GM10266 (cell line): ENCODE results near the gene TPCN1.

ENCODE experiments used
- DNase-seq: peaks from one replicate; pipeline ENCODE4 v3.0.0; 2012; ENCODE audit errors: extremely low spot score
- TF ChIP-seq, protein P1 (sequence below): IDR thresholded peaks from 2 replicates; pipeline ENCODE4 v1.5.1; 2012; ENCODE audit warnings: mild to moderate bottlenecking, low read depth; ENCODE audit not compliant: control insufficient read depth, insufficient read depth; ENCODE audit errors: missing control alignments

Gene TPCN1

DNA sequence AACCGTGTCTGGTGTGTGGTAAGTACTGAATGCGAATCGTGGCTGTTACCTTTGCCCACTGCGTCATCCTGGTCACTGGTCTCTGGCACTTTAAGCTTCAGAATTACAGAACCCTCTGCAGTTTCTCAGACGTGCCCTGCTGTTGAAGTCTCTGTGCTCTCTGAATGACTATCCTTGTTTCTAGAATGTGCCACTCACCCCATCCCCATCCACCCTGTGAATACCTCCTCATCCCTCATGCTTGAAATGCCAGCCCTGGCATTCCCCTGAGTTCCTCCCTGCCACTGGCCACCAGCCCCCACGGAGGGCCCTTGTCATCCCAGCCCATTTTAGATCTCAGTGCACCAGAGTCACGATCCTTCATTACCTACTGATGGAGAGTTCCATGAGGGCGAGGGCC, 21.3 kb downstream of the TPCN1 start:
- TF ChIP-seq, protein P1, sequence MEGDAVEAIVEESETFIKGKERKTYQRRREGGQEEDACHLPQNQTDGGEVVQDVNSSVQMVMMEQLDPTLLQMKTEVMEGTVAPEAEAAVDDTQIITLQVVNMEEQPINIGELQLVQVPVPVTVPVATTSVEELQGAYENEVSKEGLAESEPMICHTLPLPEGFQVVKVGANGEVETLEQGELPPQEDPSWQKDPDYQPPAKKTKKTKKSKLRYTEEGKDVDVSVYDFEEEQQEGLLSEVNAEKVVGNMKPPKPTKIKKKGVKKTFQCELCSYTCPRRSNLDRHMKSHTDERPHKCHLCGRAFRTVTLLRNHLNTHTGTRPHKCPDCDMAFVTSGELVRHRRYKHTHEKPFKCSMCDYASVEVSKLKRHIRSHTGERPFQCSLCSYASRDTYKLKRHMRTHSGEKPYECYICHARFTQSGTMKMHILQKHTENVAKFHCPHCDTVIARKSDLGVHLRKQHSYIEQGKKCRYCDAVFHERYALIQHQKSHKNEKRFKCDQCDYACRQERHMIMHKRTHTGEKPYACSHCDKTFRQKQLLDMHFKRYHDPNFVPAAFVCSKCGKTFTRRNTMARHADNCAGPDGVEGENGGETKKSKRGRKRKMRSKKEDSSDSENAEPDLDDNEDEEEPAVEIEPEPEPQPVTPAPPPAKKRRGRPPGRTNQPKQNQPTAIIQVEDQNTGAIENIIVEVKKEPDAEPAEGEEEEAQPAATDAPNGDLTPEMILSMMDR: no peak
- no peak for DNase-seq

DNA sequence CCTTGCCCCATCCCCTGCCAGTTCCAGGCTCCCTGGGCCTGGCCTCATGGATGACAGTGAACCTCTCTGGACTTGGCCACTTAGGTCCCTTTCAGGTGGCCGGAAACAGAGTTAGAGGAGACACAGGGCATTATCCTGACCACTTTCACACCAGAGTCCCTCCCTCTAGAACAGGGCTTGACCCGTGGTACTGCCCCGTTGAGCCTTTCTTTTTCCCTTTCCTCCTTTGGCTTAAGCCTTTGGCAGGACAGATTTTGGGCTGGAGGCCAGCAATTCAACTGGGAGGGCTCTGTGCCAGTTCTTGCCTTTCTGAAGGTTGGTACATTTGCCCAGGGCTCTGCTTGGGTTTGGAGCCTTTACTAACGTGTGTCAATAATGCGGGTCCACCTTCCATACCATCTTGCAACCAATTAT, 22.8 kb downstream of the TPCN1 start:
- DNase-seq: no peak
- TF ChIP-seq, protein P1: no peak

DNA sequence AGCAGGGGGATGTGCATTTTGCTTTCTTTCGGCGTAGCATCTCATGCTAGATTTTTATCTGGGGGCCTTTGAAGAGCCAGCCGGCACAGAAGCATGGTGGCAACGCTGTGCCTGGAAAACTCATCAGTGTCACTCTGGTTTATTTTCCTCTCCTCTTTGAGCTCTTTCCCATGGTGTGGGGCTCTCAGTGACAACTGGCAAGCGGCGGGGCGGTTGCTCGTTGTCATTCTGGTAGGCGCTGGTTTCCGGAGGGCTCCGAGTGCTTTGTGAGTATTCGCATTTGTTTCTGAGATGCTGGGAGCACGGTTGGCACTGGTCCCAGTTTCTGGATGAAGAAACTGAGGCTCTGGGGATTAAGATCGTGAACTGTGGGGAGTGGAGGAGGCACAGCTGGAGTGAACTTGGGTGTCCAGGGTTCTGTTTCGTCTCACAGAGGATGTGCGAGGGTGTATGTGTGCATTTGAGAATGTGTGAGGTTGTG, 23.3 kb downstream of the TPCN1 start:
- DNase-seq: no peak
- TF ChIP-seq, protein P1: no peak

DNA sequence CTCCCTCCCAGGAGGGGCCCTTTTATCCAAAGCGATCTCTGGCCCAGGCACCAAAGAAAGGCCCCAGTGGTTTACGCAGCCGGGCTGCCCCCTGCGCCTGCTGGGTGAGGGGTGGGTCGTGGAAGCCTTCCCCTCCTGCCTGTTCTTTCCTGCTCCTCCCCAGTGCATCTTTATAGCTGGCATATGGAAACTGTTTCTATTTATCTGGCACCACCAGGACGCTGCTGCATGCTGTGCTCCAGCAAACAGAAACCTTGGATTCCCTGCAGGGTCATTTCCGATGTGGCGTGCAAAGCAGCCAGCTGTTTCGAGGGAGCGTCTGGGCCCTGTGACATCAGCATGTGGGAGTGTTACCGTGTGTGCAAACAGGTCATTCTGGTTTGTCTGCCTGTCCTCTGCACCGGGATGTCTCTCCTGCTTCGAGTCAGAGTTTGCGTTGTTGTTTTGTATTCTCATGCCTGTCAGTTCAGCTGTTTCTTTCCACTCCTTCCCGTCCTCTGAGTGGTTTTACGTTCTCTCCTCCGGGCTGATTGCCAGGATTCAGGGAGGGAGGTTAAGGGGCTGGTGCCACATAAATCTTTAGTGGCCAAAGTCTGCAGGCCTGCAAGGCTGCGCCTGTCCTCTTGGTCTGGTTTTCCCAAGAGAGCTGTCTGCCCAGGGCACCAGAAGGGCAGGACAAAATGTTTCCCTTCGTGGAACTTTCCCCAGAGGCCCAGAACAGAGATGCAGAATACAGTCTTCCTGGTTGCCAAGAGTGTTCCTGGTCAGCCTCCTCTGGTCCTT, 24.6 kb downstream of the TPCN1 start:
- TF ChIP-seq, protein P1: no peak
- DNase-seq: no peak

DNA sequence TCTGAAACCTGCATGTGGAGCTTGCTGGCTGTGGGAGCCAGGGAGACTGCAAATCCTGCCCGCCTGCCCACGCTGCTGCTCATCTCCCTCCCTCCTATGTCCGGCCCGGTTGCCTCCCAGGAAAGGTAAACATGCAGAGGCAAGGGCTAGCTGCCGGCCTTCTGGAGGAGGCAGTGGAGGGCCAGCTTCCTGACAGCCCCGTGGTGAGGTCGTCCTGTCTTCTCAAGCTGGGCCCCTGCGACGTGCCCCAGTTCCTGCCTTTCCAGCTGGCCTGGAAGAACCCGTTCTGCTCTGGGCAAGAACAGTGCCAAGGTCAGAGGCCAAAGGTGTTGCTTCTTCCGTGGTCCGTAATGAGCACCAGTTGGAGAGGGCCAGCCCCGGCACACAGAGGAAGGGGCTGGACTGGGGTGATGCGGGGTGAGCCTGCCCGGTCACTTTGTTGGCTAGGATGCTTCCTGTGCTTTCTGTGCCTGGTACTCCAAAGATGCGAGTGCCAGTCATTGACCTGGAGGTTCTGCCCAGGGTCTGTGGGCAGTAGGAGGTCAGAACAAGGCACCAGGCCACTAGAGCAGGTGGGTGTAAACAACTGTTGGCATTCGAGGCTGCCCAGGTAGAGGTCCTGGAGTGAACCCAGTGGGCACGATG, 25.3 kb downstream of the TPCN1 start:
- TF ChIP-seq, protein P1: no peak
- no peak for DNase-seq

DNA sequence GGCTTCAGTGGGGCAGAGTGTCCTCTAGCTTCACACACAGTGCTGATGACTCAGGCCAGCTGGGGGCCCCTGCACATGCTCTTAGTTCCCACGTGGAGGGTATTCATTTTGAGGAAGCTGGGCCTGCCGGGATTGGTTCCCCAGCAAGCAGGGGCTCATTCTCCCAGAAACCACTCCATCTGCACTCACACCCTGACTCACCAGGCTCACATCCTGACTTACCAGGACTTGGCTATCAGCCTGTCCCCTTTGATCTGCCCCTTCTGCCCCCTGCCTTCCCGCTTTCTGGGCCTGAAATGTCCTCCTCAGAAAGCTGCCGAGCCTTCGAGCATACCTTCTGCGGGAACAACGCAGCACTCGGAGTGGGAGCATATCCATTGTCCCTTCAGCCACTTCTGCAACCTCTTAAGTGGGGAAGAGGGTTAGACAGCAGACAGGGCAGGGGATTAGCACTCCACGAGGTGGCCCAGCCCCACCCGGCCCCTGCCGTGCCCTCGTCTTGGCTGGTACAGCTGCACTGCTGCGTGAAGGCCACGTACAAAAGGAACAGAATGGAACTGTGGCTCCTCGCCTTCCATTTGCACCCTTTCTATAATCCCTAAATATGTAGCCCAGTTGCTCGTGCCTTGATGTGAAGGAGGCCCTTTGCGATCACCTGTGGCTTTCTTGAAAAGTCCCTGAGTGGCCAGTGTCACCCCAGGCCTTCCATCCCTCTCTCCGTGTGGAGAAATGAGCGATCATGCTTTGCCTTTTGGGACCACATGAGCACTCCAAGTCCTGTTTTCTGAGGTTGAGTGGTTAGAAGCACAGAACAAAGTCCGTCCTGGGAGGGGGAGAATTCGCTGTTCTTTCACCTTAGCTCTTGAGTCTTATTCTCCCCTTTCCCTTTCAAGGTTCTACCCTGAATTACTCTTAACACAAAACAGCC, 26.1 kb downstream of the TPCN1 start:
- TF ChIP-seq, protein P1: no peak
- DNase-seq: no peak
